Fibroblast of mammary gland (primary cell): Measurements from ENCODE around the gene THRAP3.

Experiments used
- DNase-seq: peaks from one replicate; pipeline ENCODE4 v3.0.0-alpha.2; 2010; ENCODE audit warnings: low read depth
- H3K4me3 ChIP-seq: 2 replicates; pipeline ENCODE4 v1.5.1; 2011; ENCODE audit warnings: low read depth, mild to moderate bottlenecking, low read length, moderate library complexity; ENCODE audit not compliant: control insufficient read depth
- CTCF ChIP-seq: conservative IDR thresholded peaks from 2 replicates; pipeline ENCODE4 v1.5.1; 2011; ENCODE audit warnings: low read depth, low read length, inconsistent platforms; ENCODE audit not compliant: control insufficient read depth, insufficient read depth

Gene THRAP3

GRCh38 chr1:36303244-36303643, 79.0 kb downstream of the THRAP3 start:
- no peak overlapping the region for H3K4me3 ChIP-seq
- TF ChIP-seq CTCF, result no peak
- no peak for DNase-seq

GRCh38 chr1:36303650-36304360, 79.6 kb downstream of the THRAP3 start:
- TF ChIP-seq CTCF, result no peak
- no peak overlapping the region for H3K4me3 ChIP-seq
- no peak for DNase-seq

GRCh38 chr1:36304521-36304920, 80.3 kb downstream of the THRAP3 start:
- TF ChIP-seq CTCF, result no peak
- DNase-seq, result no peak
- H3K4me3 ChIP-seq, result no peak overlapping the region

- TF ChIP-seq CTCF, result no peak
- H3K4me3 ChIP-seq, result no peak overlapping the region
These were observed 81.0 kb downstream of the THRAP3 start for GRCh38 chr1:36304970-36305914.

GRCh38 chr1:36305915-36306209, 81.6 kb downstream of the THRAP3 start:
- no peak overlapping the region for H3K4me3 ChIP-seq
- no peak for DNase-seq
- TF ChIP-seq CTCF, result no peak

More at GRCh38 chr1:36304970-36305914, 81.0 kb downstream of the THRAP3 start:
- no peak for DNase-seq

GRCh38 chr1:36306210-36306901, 82.1 kb downstream of the THRAP3 start, which contains the start of gene SH3D21:
SH3D21 (plus strand) TSS chr1:36306368; CDS start chr1:36306421, 53 bp downstream.
- peak within 1 kb of the TSS; percentile 56 for H3K4me3 ChIP-seq
- TF ChIP-seq CTCF, result no peak
- peak; percentile 28 for DNase-seq
